Nephron progenitor cell (in vitro differentiated cells): Measurements from ENCODE around the gene GATAD2A.

Experiments
- DNase-seq: peaks from one replicate; pipeline ENCODE4 v3.0.0; 2021
- H3K27ac Mint-ChIP-seq: 2 replicates; pipeline ENCODE4 v1.8.0; 2021; ENCODE audit warnings: mild to moderate bottlenecking, moderate library complexity, mixed read lengths
- H3K27me3 Mint-ChIP-seq: 2 replicates; pipeline ENCODE4 v1.8.0; 2021; ENCODE audit warnings: mild to moderate bottlenecking, low read depth, mixed read lengths; ENCODE audit not compliant: poor library complexity
- H3K36me3 Mint-ChIP-seq: 2 replicates; pipeline ENCODE4 v1.8.0; 2021; ENCODE audit warnings: low read depth, mixed read lengths
- H3K4me1 Mint-ChIP-seq: 2 replicates; pipeline ENCODE4 v1.8.0; 2021; ENCODE audit warnings: mixed read lengths
- H3K4me3 Mint-ChIP-seq: 2 replicates; pipeline ENCODE4 v1.8.0; 2021; ENCODE audit warnings: mild to moderate bottlenecking, moderate library complexity, mixed read lengths
- H3K9me3 Mint-ChIP-seq: 2 replicates; pipeline ENCODE4 v1.8.0; 2021; ENCODE audit warnings: mild to moderate bottlenecking, moderate library complexity, mixed read lengths
- TF ChIP-seq, protein P1 (sequence below): fragments of 200-600 bp; sonication (generic); IDR thresholded peaks from 2 replicates; pipeline ENCODE4 v1.5.0; 2021; ENCODE audit warnings: antibody characterized with exemption

The GATAD2A gene

GRCh38 chr19:19543101-19543500 lies 137.6 kb downstream of the GATAD2A start:
- Mint-ChIP-seq H3K36me3 (no peaks in the 10 kb centered on the region), H3K4me1 (peaks cover 7% of the 10 kb centered on the region), H3K9me3 (no peaks in the 10 kb centered on the region), H3K27me3 (peaks cover 20% of the 10 kb centered on the region), H3K4me3 (no peak overlapping the region), H3K27ac (no peak overlapping the region)
- TF ChIP-seq, protein P1, sequence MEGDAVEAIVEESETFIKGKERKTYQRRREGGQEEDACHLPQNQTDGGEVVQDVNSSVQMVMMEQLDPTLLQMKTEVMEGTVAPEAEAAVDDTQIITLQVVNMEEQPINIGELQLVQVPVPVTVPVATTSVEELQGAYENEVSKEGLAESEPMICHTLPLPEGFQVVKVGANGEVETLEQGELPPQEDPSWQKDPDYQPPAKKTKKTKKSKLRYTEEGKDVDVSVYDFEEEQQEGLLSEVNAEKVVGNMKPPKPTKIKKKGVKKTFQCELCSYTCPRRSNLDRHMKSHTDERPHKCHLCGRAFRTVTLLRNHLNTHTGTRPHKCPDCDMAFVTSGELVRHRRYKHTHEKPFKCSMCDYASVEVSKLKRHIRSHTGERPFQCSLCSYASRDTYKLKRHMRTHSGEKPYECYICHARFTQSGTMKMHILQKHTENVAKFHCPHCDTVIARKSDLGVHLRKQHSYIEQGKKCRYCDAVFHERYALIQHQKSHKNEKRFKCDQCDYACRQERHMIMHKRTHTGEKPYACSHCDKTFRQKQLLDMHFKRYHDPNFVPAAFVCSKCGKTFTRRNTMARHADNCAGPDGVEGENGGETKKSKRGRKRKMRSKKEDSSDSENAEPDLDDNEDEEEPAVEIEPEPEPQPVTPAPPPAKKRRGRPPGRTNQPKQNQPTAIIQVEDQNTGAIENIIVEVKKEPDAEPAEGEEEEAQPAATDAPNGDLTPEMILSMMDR, result no peak
- DNase-seq, result no peak

DNA sequence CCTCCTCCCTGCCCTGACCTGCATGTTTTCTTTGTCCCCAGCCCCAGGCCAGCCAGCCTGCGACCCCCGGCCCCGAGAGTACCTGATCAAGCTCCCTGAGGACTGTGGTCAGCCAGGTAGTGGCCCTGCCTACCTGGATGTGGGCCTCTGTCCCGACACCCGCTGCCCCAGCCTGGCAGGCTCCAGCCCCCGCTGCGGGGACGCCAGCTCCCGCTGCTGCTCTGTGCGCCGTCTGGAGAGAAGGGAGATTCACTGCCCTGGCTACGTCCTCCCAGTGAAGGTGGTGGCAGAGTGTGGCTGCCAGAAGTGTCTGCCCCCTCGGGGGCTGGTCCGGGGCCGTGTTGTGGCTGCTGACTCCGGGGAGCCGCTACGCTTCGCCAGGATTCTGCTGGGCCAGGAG lies 138.2 kb downstream of the GATAD2A start:
- TF ChIP-seq, protein P1, result no peak
- no peak for DNase-seq
- Mint-ChIP-seq H3K27ac (no peak overlapping the region), H3K27me3 (peaks cover 17% of the 10 kb centered on the region), H3K4me3 (no peak overlapping the region), H3K36me3 (no peaks in the 10 kb centered on the region), H3K9me3 (no peaks in the 10 kb centered on the region), H3K4me1 (peaks cover 4% of the 10 kb centered on the region)

GRCh38 chr19:19544257-19544953 lies 138.9 kb downstream of the GATAD2A start:
- Mint-ChIP-seq H3K9me3 (no peaks in the 10 kb centered on the region), H3K36me3 (no peaks in the 10 kb centered on the region), H3K27me3 (peaks cover 12% of the 10 kb centered on the region), H3K4me3 (no peak overlapping the region), H3K4me1 (peaks cover 6% of the 10 kb centered on the region), H3K27ac (no peak overlapping the region)
- TF ChIP-seq, protein P1, result no peak
- DNase-seq, result no peak

GRCh38 chr19:19544954-19545591 lies 139.6 kb downstream of the GATAD2A start:
- Mint-ChIP-seq H3K27ac (no peak overlapping the region), H3K27me3 (peaks cover 8% of the 10 kb centered on the region), H3K4me3 (no peak overlapping the region), H3K36me3 (no peaks in the 10 kb centered on the region), H3K4me1 (peaks cover 9% of the 10 kb centered on the region), H3K9me3 (no peaks in the 10 kb centered on the region)
- DNase-seq, result no peak
- TF ChIP-seq, protein P1, result no peak

DNA sequence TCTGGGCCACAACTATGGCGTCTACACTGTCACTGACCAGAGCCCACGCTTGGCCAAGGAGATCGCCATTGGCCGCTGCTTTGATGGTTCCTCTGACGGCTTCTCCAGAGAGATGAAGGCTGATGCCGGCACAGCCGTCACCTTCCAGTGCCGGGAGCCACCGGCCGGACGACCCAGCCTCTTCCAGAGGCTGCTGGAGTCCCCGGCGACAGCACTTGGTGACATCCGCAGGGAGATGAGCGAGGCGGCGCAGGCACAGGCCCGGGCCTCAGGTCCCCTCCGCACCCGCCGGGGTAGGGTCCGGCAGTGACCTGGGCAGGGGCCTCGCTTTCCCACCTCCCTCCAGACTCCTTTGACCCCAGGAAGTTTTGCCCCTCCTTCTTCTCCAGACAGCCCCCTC lies 140.2 kb downstream of the GATAD2A start:
- Mint-ChIP-seq H3K36me3 (no peaks in the 10 kb centered on the region), H3K27me3 (peaks cover 5% of the 10 kb centered on the region), H3K4me1 (peaks cover 11% of the 10 kb centered on the region), H3K4me3 (no peak overlapping the region), H3K9me3 (no peaks in the 10 kb centered on the region), H3K27ac (no peak overlapping the region)
- no peak for DNase-seq
- TF ChIP-seq, protein P1, result no peak

DNA sequence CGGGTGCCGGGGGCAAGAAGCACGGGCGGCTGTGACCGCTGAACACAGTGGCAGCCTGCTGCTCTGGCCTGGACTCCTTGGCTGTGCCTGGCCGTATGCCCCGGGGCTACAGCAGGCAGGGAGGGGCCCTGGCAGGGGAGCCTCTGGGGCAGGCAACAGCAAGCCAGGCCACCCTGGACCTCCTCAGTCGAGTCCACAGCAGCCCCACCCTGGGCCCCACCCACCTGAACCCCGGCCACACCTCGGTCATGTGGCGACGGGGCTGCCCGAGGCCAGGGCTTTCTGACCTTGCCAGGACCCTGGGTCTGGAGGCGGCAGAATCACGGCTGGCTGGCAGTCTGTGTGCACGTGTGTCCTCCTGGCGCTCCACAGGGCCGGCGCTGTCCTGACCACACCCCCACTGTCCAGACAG lies 141.3 kb downstream of the GATAD2A start:
- Mint-ChIP-seq H3K27ac (no peak overlapping the region), H3K4me1 (peaks cover 15% of the 10 kb centered on the region), H3K4me3 (no peak overlapping the region), H3K27me3 (peaks cover 6% of the 10 kb centered on the region), H3K9me3 (no peaks in the 10 kb centered on the region), H3K36me3 (no peaks in the 10 kb centered on the region)
- no peak for DNase-seq
- TF ChIP-seq, protein P1, result no peak
